HCT116 (cell line): ENCODE data around the gene OBSL1.

Experiments used
- ELF1 ChIP-seq: IDR thresholded peaks from 2 replicates; pipeline ENCODE4 v1.6.1; 2012; ENCODE audit warnings: low read depth, borderline replicate concordance
- EZH2 ChIP-seq: fragments of 200-600 bp; sonication (generic); IDR thresholded peaks from 2 replicates; pipeline ENCODE4 v1.6.1; 2017; ENCODE audit warnings: antibody characterized with exemption, mixed run types
- JUND ChIP-seq: IDR thresholded peaks from 2 replicates; pipeline ENCODE4 v1.6.1; 2012
- POLR2AphosphoS5 ChIP-seq: IDR thresholded peaks from 2 replicates; pipeline ENCODE4 v1.6.1; 2011; ENCODE audit warnings: mild to moderate bottlenecking, low read depth, low read length, moderate library complexity
- RAD21 ChIP-seq: IDR thresholded peaks from 2 replicates; pipeline ENCODE4 v1.6.1; 2012; ENCODE audit warnings: low read depth, mild to moderate bottlenecking
- YY1 ChIP-seq: IDR thresholded peaks from 2 replicates; pipeline ENCODE4 v1.6.1; 2011; ENCODE audit warnings: low read length, low read depth, moderate library complexity, mild to moderate bottlenecking; ENCODE audit not compliant: insufficient replicate concordance; ENCODE audit errors: extremely low read depth
- TF ChIP-seq, protein P1 (sequence below), 3 experiments: fragments of 200-600 bp in 1 of 3; sonication (generic) in 1 of 3; IDR thresholded peaks in 2 of 3; conservative IDR thresholded peaks in 1 of 3; 2 replicates each; pipeline ENCODE4 v1.5.1; 2012 to 2017; ENCODE audit warnings: low read depth in 2 of 3, low read length in 2 of 3, antibody characterized with exemption in 1 of 3, borderline replicate concordance in 1 of 3, control low read depth in 1 of 3, mild to moderate bottlenecking in 1 of 3, mixed read lengths in 1 of 3, mixed run types in 1 of 3, moderate library complexity in 1 of 3; ENCODE audit not compliant: insufficient read depth in 1 of 3

DNA sequence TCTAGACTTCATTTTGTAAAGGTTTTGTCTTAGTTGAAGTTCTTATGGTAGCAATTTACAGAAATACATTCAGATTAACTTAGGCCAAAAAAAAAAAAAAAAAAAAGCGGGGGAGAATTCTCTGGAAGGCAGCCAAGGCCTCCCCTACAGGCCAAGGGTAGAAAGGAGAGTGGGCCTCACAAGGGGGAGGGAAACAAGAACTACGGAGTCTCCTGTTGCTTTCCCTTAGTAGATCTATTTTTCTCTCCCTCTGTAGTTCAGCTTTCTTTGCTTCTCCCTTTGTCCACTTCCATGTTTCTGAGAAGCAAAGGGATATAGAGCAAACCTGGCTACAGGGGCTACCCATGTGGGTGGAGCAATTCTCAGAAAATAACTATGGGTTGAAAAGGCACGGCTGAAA lies 23.9 kb upstream of the OBSL1 start:
- TF ChIP-seq, protein P1, sequence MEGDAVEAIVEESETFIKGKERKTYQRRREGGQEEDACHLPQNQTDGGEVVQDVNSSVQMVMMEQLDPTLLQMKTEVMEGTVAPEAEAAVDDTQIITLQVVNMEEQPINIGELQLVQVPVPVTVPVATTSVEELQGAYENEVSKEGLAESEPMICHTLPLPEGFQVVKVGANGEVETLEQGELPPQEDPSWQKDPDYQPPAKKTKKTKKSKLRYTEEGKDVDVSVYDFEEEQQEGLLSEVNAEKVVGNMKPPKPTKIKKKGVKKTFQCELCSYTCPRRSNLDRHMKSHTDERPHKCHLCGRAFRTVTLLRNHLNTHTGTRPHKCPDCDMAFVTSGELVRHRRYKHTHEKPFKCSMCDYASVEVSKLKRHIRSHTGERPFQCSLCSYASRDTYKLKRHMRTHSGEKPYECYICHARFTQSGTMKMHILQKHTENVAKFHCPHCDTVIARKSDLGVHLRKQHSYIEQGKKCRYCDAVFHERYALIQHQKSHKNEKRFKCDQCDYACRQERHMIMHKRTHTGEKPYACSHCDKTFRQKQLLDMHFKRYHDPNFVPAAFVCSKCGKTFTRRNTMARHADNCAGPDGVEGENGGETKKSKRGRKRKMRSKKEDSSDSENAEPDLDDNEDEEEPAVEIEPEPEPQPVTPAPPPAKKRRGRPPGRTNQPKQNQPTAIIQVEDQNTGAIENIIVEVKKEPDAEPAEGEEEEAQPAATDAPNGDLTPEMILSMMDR (IDR thresholded peaks at IDR 0.05 in 2 of 3, conservative IDR thresholded peaks at IDR 0.05 in 1 of 3; ENCODE audit: borderline replicate concordance in 1 of 3, insufficient read depth in 1 of 3, low read depth in 2 of 3, low read length in 2 of 3) = no peak
- TF ChIP-seq YY1 (no peak), ELF1 (no peak), JUND (no peak), RAD21 (no peak), POLR2AphosphoS5 (no peak), EZH2 (no peak)
